Activated naive CD4-positive, alpha-beta T cell treated with anti-CD3 and anti-CD28 coated beads for 36 hours (primary cell): ENCODE data around the gene SRP68. TPM values are rescaled to one million over a fixed set of nuclear protein-coding genes. Genes with fewer than 3 reads are reported as not detected.

ENCODE experiments used
- CTCF ChIA-PET: fragments of 350-600 bp; sonication (Branson Sonifier 250); formaldehyde crosslinking; loops from one replicate; lab custom pipeline; 2021; ENCODE audit warnings: antibody characterized with exemption; lab: Charles Lee
- DNase-seq: peaks from one replicate; pipeline ENCODE4 v3.0.0-alpha.2; 2020
- H3K27ac Mint-ChIP-seq: one replicate; pipeline ENCODE4 v1.8.0; 2021; ENCODE audit warnings: mild to moderate bottlenecking, mixed read lengths
- H3K27me3 Mint-ChIP-seq: one replicate; pipeline ENCODE4 v1.8.0; 2021; ENCODE audit warnings: low read depth, mixed read lengths
- H3K36me3 Mint-ChIP-seq: one replicate; pipeline ENCODE4 v1.8.0; 2021; ENCODE audit warnings: low read depth, mixed read lengths
- H3K4me1 Mint-ChIP-seq: one replicate; pipeline ENCODE4 v1.8.0; 2021; ENCODE audit warnings: low read depth, mixed read lengths
- H3K4me3 Mint-ChIP-seq: one replicate; pipeline ENCODE4 v1.8.0; 2021; ENCODE audit warnings: mild to moderate bottlenecking, moderate library complexity, mixed read lengths
- H3K9me3 Mint-ChIP-seq: one replicate; pipeline ENCODE4 v1.8.0; 2021; ENCODE audit warnings: mixed read lengths
- intact Hi-C: fragments of 100-400 bp; cut with micrococcal nuclease; formaldehyde crosslinking; loops from one replicate; pipeline ENCODE4 v1.15.1; 2023
- total RNA-seq, 2 experiments: library from RNA; stranded (reverse); gene quantifications; one replicate each; pipeline ENCODE4 v1.2.3, GENCODE V29; 2021

SRP68 gene
- total RNA-seq, result 100 to 1,000 TPM; 127 to 131 TPM

GRCh38 chr17:76072148-76072858 lies at the start of gene SRP68:
SRP68 (minus strand) TSS chr17:76072517; CDS start chr17:76072491, 26 bp downstream.
- peak; percentile 86 for DNase-seq
- Mint-ChIP-seq H3K27me3 (peaks cover 33% of the 10 kb centered on the region), H3K36me3 (peaks cover 13% of the 10 kb centered on the region), H3K9me3 (no peaks in the 10 kb centered on the region), H3K4me3 (peak within 1 kb of the TSS; percentile 95), H3K27ac (peak within 1 kb of the TSS; percentile 98), H3K4me1 (peaks cover 49% of the 10 kb centered on the region)
- intact Hi-C loops, result loop anchor here (5.0 kb wide), 1 partner anchor 295 kb away; a partner anchor contains a TSS
- CTCF ChIA-PET, result interaction anchor here (0.8 to 1.3 kb wide), 3 partner anchors 43 to 110 kb away, joined by 3 to 7 read pairs (median 5); no protein-coding TSS in a partner anchor

- CTCF ChIA-PET, result interaction anchor here (0.6 to 14.8 kb wide), 16 partner anchors 19 to 365 kb away, joined by 3 to 243 read pairs (median 5); partner anchors contain the start of genes EXOC7 and FOXJ1
- intact Hi-C loops, result loop anchor here (1.0 kb wide), 3 partner anchors 60 to 177 kb away; no protein-coding TSS in a partner anchor
- H3K27ac Mint-ChIP-seq, result peak overlapping the region; percentile 80
Measured at GRCh38 chr17:76121932-76122430, 49.7 kb upstream of the SRP68 start.

GRCh38 chr17:76120658-76121008 lies 48.3 kb upstream of the SRP68 start:
- H3K4me3 Mint-ChIP-seq, result no peak overlapping the region
- H3K27me3 Mint-ChIP-seq, result no peaks in the 10 kb centered on the region
- no peak for DNase-seq
- H3K9me3 Mint-ChIP-seq, result no peaks in the 10 kb centered on the region
- intact Hi-C loops, result loop anchor here (1.0 kb wide), 3 partner anchors 62 to 179 kb away; no protein-coding TSS in a partner anchor
- H3K27ac Mint-ChIP-seq, result no peak overlapping the region
- H3K36me3 Mint-ChIP-seq, result no peaks in the 10 kb centered on the region
- CTCF ChIA-PET, result interaction anchor here (0.8 to 14.8 kb wide), 13 partner anchors 13 to 278 kb away, joined by 3 to 243 read pairs (median 5); no protein-coding TSS in a partner anchor
- peaks cover 9% of the 10 kb centered on the region for H3K4me1 Mint-ChIP-seq

More at GRCh38 chr17:76121932-76122430, 49.7 kb upstream of the SRP68 start:
- Mint-ChIP-seq H3K36me3 (no peaks in the 10 kb centered on the region), H3K9me3 (no peaks in the 10 kb centered on the region), H3K4me1 (peaks cover 19% of the 10 kb centered on the region), H3K4me3 (peak overlapping the region; percentile 21), H3K27me3 (no peaks in the 10 kb centered on the region)
- peak; percentile 39 for DNase-seq

GRCh38 chr17:76119409-76120371 lies 47.4 kb upstream of the SRP68 start:
- no peak overlapping the region for H3K4me3 Mint-ChIP-seq
- intact Hi-C loops, result no loop called here
- no peak for DNase-seq
- H3K36me3 Mint-ChIP-seq, result no peaks in the 10 kb centered on the region
- no peaks in the 10 kb centered on the region for H3K9me3 Mint-ChIP-seq
- CTCF ChIA-PET, result interaction anchor here (0.6 to 14.8 kb wide), 12 partner anchors 13 to 384 kb away, joined by 3 to 243 read pairs (median 6); no protein-coding TSS in a partner anchor
- no peak overlapping the region for H3K27ac Mint-ChIP-seq
- peaks cover 9% of the 10 kb centered on the region for H3K4me1 Mint-ChIP-seq
- H3K27me3 Mint-ChIP-seq, result no peaks in the 10 kb centered on the region

GRCh38 chr17:76115138-76115754 lies 42.9 kb upstream of the SRP68 start:
- H3K36me3 Mint-ChIP-seq, result no peaks in the 10 kb centered on the region
- no peak for DNase-seq
- no peaks in the 10 kb centered on the region for H3K4me1 Mint-ChIP-seq
- CTCF ChIA-PET, result interaction anchor here (0.7 to 14.8 kb wide), 8 partner anchors 8 to 187 kb away, joined by 3 to 243 read pairs (median 4); no protein-coding TSS in a partner anchor
- no peaks in the 10 kb centered on the region for H3K27me3 Mint-ChIP-seq
- no peaks in the 10 kb centered on the region for H3K9me3 Mint-ChIP-seq
- no peak overlapping the region for H3K27ac Mint-ChIP-seq
- H3K4me3 Mint-ChIP-seq, result no peak overlapping the region
- intact Hi-C loops, result no loop called here

- no peak for DNase-seq
- H3K4me1 Mint-ChIP-seq, result no peaks in the 10 kb centered on the region
- no peaks in the 10 kb centered on the region for H3K9me3 Mint-ChIP-seq
- intact Hi-C loops, result no loop called here
- no peak overlapping the region for H3K4me3 Mint-ChIP-seq
- CTCF ChIA-PET, result interaction anchor here (0.6 to 0.8 kb wide), 4 partner anchors 102 to 272 kb away, joined by 3 to 4 read pairs (median 4); no protein-coding TSS in a partner anchor
- H3K27me3 Mint-ChIP-seq, result no peaks in the 10 kb centered on the region
- H3K27ac Mint-ChIP-seq, result no peak overlapping the region
- H3K36me3 Mint-ChIP-seq, result no peaks in the 10 kb centered on the region
Measured at GRCh38 chr17:76111956-76112355, 39.6 kb upstream of the SRP68 start.

- no peaks in the 10 kb centered on the region for H3K9me3 Mint-ChIP-seq
- H3K27ac Mint-ChIP-seq, result no peak overlapping the region
- H3K27me3 Mint-ChIP-seq, result no peaks in the 10 kb centered on the region
- no peak for DNase-seq
- H3K4me3 Mint-ChIP-seq, result no peak overlapping the region
- peaks cover 6% of the 10 kb centered on the region for H3K4me1 Mint-ChIP-seq
- CTCF ChIA-PET, result interaction anchor here (0.6 to 2.7 kb wide), 4 partner anchors 8 to 101 kb away, joined by 4 to 15 read pairs (median 6); no protein-coding TSS in a partner anchor
- intact Hi-C loops, result loop anchor here (1.0 to 10.0 kb wide), 2 partner anchors 93 to 277 kb away; partner anchors contain the start of gene SPHK1
- H3K36me3 Mint-ChIP-seq, result no peaks in the 10 kb centered on the region
Measured at GRCh38 chr17:76107509-76107908, 35.2 kb upstream of the SRP68 start.

GRCh38 chr17:76106703-76107102 lies 34.4 kb upstream of the SRP68 start:
- no peak for DNase-seq
- no peak overlapping the region for H3K4me3 Mint-ChIP-seq
- intact Hi-C loops, result loop anchor here (1.0 to 10.0 kb wide), 2 partner anchors 92 to 278 kb away; partner anchors contain the start of gene SPHK1

GRCh38 chr17:76104896-76105231 lies 32.5 kb upstream of the SRP68 start:
- DNase-seq, result no peak
- CTCF ChIA-PET, result interaction anchor here (0.7 to 1.0 kb wide), 4 partner anchors 16 to 226 kb away, joined by 3 to 4 read pairs (median 3); no protein-coding TSS in a partner anchor
- H3K27me3 Mint-ChIP-seq, result no peaks in the 10 kb centered on the region
- peak overlapping the region; percentile 39 for H3K27ac Mint-ChIP-seq
- peaks cover 18% of the 10 kb centered on the region for H3K4me1 Mint-ChIP-seq
- peak overlapping the region; percentile 94 for H3K4me3 Mint-ChIP-seq
- no peaks in the 10 kb centered on the region for H3K9me3 Mint-ChIP-seq
- peaks cover 9% of the 10 kb centered on the region for H3K36me3 Mint-ChIP-seq
- intact Hi-C loops, result loop anchor here (10.0 kb wide), 1 partner anchor 280 kb away; the partner anchor contains the start of gene SPHK1

More at GRCh38 chr17:76106703-76107102, 34.4 kb upstream of the SRP68 start:
- Mint-ChIP-seq H3K27me3 (no peaks in the 10 kb centered on the region), H3K4me1 (peaks cover 13% of the 10 kb centered on the region), H3K27ac (no peak overlapping the region), H3K9me3 (no peaks in the 10 kb centered on the region), H3K36me3 (no peaks in the 10 kb centered on the region)
- CTCF ChIA-PET, result interaction anchor here (0.7 to 2.7 kb wide), 6 partner anchors 9 to 173 kb away, joined by 4 to 15 read pairs (median 6); no protein-coding TSS in a partner anchor

GRCh38 chr17:76104140-76104895 lies 32.0 kb upstream of the SRP68 start:
- H3K27me3 Mint-ChIP-seq, result no peaks in the 10 kb centered on the region

More at GRCh38 chr17:76104140-76104895, 32.0 kb upstream of the SRP68 start:
- Mint-ChIP-seq H3K27ac (peak overlapping the region; percentile 92), H3K4me1 (peaks cover 19% of the 10 kb centered on the region), H3K36me3 (peaks cover 9% of the 10 kb centered on the region), H3K4me3 (peak overlapping the region; percentile 94), H3K9me3 (no peaks in the 10 kb centered on the region)
- CTCF ChIA-PET, result interaction anchor here (0.7 to 3.2 kb wide), 9 partner anchors 10 to 225 kb away, joined by 3 to 22 read pairs (median 4); no protein-coding TSS in a partner anchor
- DNase-seq, result no peak
- intact Hi-C loops, result loop anchor here (10.0 kb wide), 1 partner anchor 280 kb away; the partner anchor contains the start of gene SPHK1
